H1 (cell line): ENCODE measurements around the gene DYRK1A. TPM values are rescaled to one million over a fixed set of nuclear protein-coding genes. Genes with fewer than 3 reads are reported as not detected.

Source experiments
- CTCF ChIA-PET: fragments of 300-600 bp; sonication (Branson Sonifier 250); formaldehyde crosslinking; loops from one replicate; lab custom pipeline; 2021; ENCODE audit not compliant: partially characterized antibody; lab: Charles Lee
- POLR2A ChIA-PET: fragments of 300-600 bp; sonication (Branson Sonifier 250); formaldehyde crosslinking; loops from one replicate; lab custom pipeline; 2021; ENCODE audit warnings: inconsistent platforms; ENCODE audit not compliant: partially characterized antibody; lab: Charles Lee
- DNase-seq, 2 experiments: peaks; one replicate each; pipeline versions ENCODE4 v3.0.0 to v3.0.0-alpha.2; 2010 to 2022; ENCODE audit warnings: low spot score in 2 of 2, low read depth in 1 of 2, mixed read lengths in 1 of 2
- FAIRE-seq: peaks from 2 replicates; lab custom pipeline; 2011; peaks lifted over from hg19 to GRCh38; lab: Jason Lieb, UNC
- H2AFZ ChIP-seq: 2 replicates; pipeline ENCODE4 v1.8.1; 2012; ENCODE audit warnings: low read length, inconsistent platforms
- H2AK5ac ChIP-seq: 2 replicates; pipeline ENCODE4 v1.6.1; 2013; ENCODE audit warnings: low read depth, low read length
- H2BK120ac ChIP-seq: replicated peaks from 2 replicates; pipeline ENCODE3; 2013; ENCODE audit warnings: low read depth, low read length, inconsistent platforms
- H2BK12ac ChIP-seq: 2 replicates; pipeline ENCODE4 v1.6.1; 2013; ENCODE audit warnings: low read depth, low read length
- H2BK15ac ChIP-seq: 2 replicates; pipeline ENCODE4 v1.6.1; 2013; ENCODE audit warnings: low read length
- H2BK20ac ChIP-seq: 2 replicates; pipeline ENCODE4 v1.6.1; 2013; ENCODE audit warnings: low read length
- H2BK5ac ChIP-seq: 2 replicates; pipeline ENCODE4 v1.6.1; 2013; ENCODE audit warnings: low read depth, low read length
- H3K14ac ChIP-seq: 2 replicates; pipeline ENCODE4 v1.6.1; 2013; ENCODE audit warnings: inconsistent platforms; ENCODE audit not compliant: insufficient read length
- H3K18ac ChIP-seq: 2 replicates; pipeline ENCODE4 v1.6.1; 2013; ENCODE audit warnings: low read length; ENCODE audit errors: extremely low read depth
- H3K23ac ChIP-seq: 2 replicates; pipeline ENCODE4 v1.6.1; 2013; ENCODE audit warnings: inconsistent platforms; ENCODE audit not compliant: insufficient read length
- H3K23me2 ChIP-seq: 2 replicates; pipeline ENCODE4 v1.6.1; 2013; ENCODE audit warnings: low read depth, low read length
- H3K27ac ChIP-seq: 2 replicates; pipeline ENCODE4 v1.6.1; 2011; ENCODE audit warnings: low read depth, low read length, inconsistent platforms
- H3K27me3 ChIP-seq, 4 experiments: replicated peaks in 1 of 4; 1 replicate in 1 of 4; 2 replicates in 3 of 4; pipeline versions ENCODE4 v1.6.1 to v1.8.1; 2011 to 2013; ENCODE audit warnings: low read length in 3 of 4, mild to moderate bottlenecking in 3 of 4, inconsistent platforms in 2 of 4, mixed read lengths in 2 of 4, moderate library complexity in 1 of 4; ENCODE audit not compliant: control insufficient read depth in 3 of 4, insufficient read depth in 3 of 4; ENCODE audit errors: extremely low read depth in 1 of 4
- H3K36me3 ChIP-seq, 4 experiments: 2 replicates each; pipeline versions ENCODE4 v1.6.1 to v1.8.1; 2011 to 2013; ENCODE audit warnings: mild to moderate bottlenecking in 4 of 4, low read length in 3 of 4, moderate library complexity in 2 of 4, control low read depth in 1 of 4, inconsistent platforms in 1 of 4; ENCODE audit not compliant: insufficient read depth in 4 of 4, control insufficient read depth in 2 of 4
- H3K4ac ChIP-seq: replicated peaks from 2 replicates; pipeline ENCODE3; 2013; ENCODE audit warnings: low read length, low read depth, mixed read lengths, inconsistent platforms; ENCODE audit not compliant: insufficient read length
- H3K4me1 ChIP-seq, 4 experiments: replicated peaks in 1 of 4; 1 replicate in 1 of 4; 2 replicates in 3 of 4; pipeline versions ENCODE4 v1.6.1 to v1.8.1; 2011 to 2013; ENCODE audit warnings: low read length in 3 of 4, inconsistent platforms in 2 of 4, mixed read lengths in 1 of 4; ENCODE audit not compliant: insufficient read depth in 4 of 4, control insufficient read depth in 3 of 4
- H3K4me2 ChIP-seq, 2 experiments: 2 replicates each; pipeline versions ENCODE4 v1.6.1 to v1.8.1; 2011 to 2013; ENCODE audit warnings: low read depth in 2 of 2, low read length in 2 of 2, control low read depth in 1 of 2, inconsistent platforms in 1 of 2, mild to moderate bottlenecking in 1 of 2; ENCODE audit not compliant: insufficient read depth in 1 of 2
- H3K4me3 ChIP-seq, 4 experiments: fragments of 200-600, 300-600 bp in 1 of 4; sonication (generic), shearing (Covaris generic), sonication (Bioruptor Twin) in 1 of 4; 2 replicates each; pipeline versions ENCODE4 v1.5.1 to v1.8.1; 2011 to 2016; ENCODE audit warnings: low read length in 4 of 4, low read depth in 3 of 4, control low read depth in 2 of 4, inconsistent platforms in 2 of 4, mild to moderate bottlenecking in 2 of 4, mixed read lengths in 1 of 4, moderate library complexity in 1 of 4; ENCODE audit not compliant: insufficient read depth in 2 of 4; ENCODE audit errors: extremely low read depth in 1 of 4
- H3K56ac ChIP-seq: replicated peaks from 2 replicates; pipeline ENCODE3; 2013; ENCODE audit warnings: low read depth, mild to moderate bottlenecking, mixed read lengths, low read length, inconsistent platforms; ENCODE audit not compliant: insufficient read length
- H3K79me1 ChIP-seq: 2 replicates; pipeline ENCODE4 v1.6.1; 2013; ENCODE audit warnings: low read depth, low read length, control low read depth
- H3K79me2 ChIP-seq, 2 experiments: 2 replicates each; pipeline versions ENCODE4 v1.6.1 to v1.8.1; 2012 to 2013; ENCODE audit warnings: low read length in 2 of 2, mild to moderate bottlenecking in 2 of 2, inconsistent platforms in 1 of 2; ENCODE audit not compliant: insufficient read depth in 2 of 2, control insufficient read depth in 1 of 2
- H3K9ac ChIP-seq, 4 experiments: replicated peaks in 1 of 4; 1 replicate in 1 of 4; 2 replicates in 3 of 4; pipeline versions ENCODE4 v1.6.1 to v1.8.1; 2011 to 2013; ENCODE audit warnings: low read depth in 3 of 4, low read length in 3 of 4, control low read depth in 2 of 4, mild to moderate bottlenecking in 2 of 4, moderate library complexity in 2 of 4, inconsistent platforms in 1 of 4; ENCODE audit errors: extremely low read depth in 1 of 4
- H3K9me3 ChIP-seq, 2 experiments: 2 replicates each; pipeline versions ENCODE4 v1.6.1 to v1.8.1; 2012 to 2013; ENCODE audit warnings: mild to moderate bottlenecking in 2 of 2, moderate library complexity in 2 of 2, control low read depth in 1 of 2, inconsistent platforms in 1 of 2, low read depth in 1 of 2, low read length in 1 of 2, mixed read lengths in 1 of 2; ENCODE audit not compliant: insufficient read depth in 2 of 2
- H4K20me1 ChIP-seq, 2 experiments: replicated peaks in 1 of 2; 2 replicates each; pipeline versions ENCODE3 to v1.8.1; 2011 to 2013; ENCODE audit warnings: inconsistent platforms in 2 of 2, low read length in 2 of 2, mild to moderate bottlenecking in 1 of 2; ENCODE audit not compliant: insufficient read depth in 2 of 2, control insufficient read depth in 1 of 2
- H4K5ac ChIP-seq: 2 replicates; pipeline ENCODE4 v1.6.1; 2013; ENCODE audit warnings: low read length, low read depth, mixed read lengths, inconsistent platforms; ENCODE audit not compliant: insufficient read length
- H4K8ac ChIP-seq: 2 replicates; pipeline ENCODE4 v1.8.0; 2013; ENCODE audit warnings: mild to moderate bottlenecking, moderate library complexity, low read length, inconsistent platforms; ENCODE audit not compliant: insufficient read depth; ENCODE audit errors: extremely low read depth
- H4K91ac ChIP-seq: replicated peaks from 2 replicates; pipeline ENCODE3; 2013; ENCODE audit warnings: low read length, mixed read lengths, inconsistent platforms; ENCODE audit not compliant: insufficient read length
- SIRT6 ChIP-seq: IDR thresholded peaks from one replicate; pipeline ENCODE4 v1.7.1; 2012; ENCODE audit warnings: low read length, inconsistent platforms
- WGBS, 2 experiments: shearing (Covaris generic) in 1 of 2; methylation state at CpG; one replicate each; pipeline versions ENCODE4 v1.1.6 to v1.1.7; 2013 to 2015; ENCODE audit warnings: low lambda C conversion rate in 2 of 2, mixed read lengths in 2 of 2, inconsistent platforms in 1 of 2, low coverage in 1 of 2, missing lambda C conversion rate in 1 of 2; ENCODE audit not compliant: insufficient replicate concordance in 2 of 2, insufficient coverage in 1 of 2, insufficient read length in 1 of 2; ENCODE audit errors: extremely low coverage in 1 of 2, missing lambda C conversion rate in 1 of 2; 5-methylcytosine and 5-hydroxymethylcytosine counted together
- polyA plus RNA-seq, 7 experiments: library from polyadenylated mRNA; depleted of rRNA in 3 of 7; stranded (reverse) in 5 of 7; unstranded in 2 of 7; fragments of >200 nt in 5 of 7; fragments of 200-250 nt in 2 of 7; gene quantifications; 1 replicate in 5 of 7; 2 replicates in 1 of 7; 4 replicates in 1 of 7; pipeline versions ENCODE4 v1.2.1 to v1.2.3, GENCODE V29; 2011 to 2013; ENCODE audit warnings: missing spikeins in 2 of 7, mixed read lengths in 2 of 7
- total RNA-seq: library from RNA; stranded (reverse); fragmentation: NEBNext Ultra II Directional; extraction: Animal tissue kit (Norgen Biotek cat#: 25700); gene quantifications from 2 replicates; pipeline ENCODE4 v1.2.1, GENCODE V29; 2021

The DYRK1A gene
- total and polyA plus RNA-seq, 2 of the 8 experiments (the other 6 are each of a cell fraction or from before 2014, with no cell fraction given) = 61.1 to 62.2 TPM

GRCh38 chr21:37502947-37503346 is 136.4 kb downstream of the DYRK1A start:
- Histone ChIP-seq H3K14ac (no peak overlapping the region), H2BK120ac (no peak overlapping the region), H3K4me2 (no peak overlapping the region), H3K4me3 (no peak overlapping the region), H3K18ac (no peak overlapping the region), H2BK20ac (no peak overlapping the region), H4K91ac (no peak overlapping the region), H3K9ac (no peak overlapping the region), H3K79me2 (peaks cover 0 to 56% of the 10 kb centered on the region in 2 experiments; a peak in 2 of 4 replicates), H2AK5ac (no peak overlapping the region), H3K36me3 (peaks cover 19 to 40% (median 31%) of the 10 kb centered on the region in 4 experiments), H4K20me1 (peaks cover 1 to 2% of the 10 kb centered on the region in 2 experiments), H3K4me1 (peaks cover 0 to 9% (median 4%) of the 10 kb centered on the region in 4 experiments; a peak in 3 of 7 replicates), H2BK12ac (no peak overlapping the region), H3K4ac (no peak overlapping the region), H2BK15ac (no peak overlapping the region), H3K27ac (no peak overlapping the region), H3K9me3 (no peaks in the 10 kb centered on the region; a peak in 1 of 4 replicates), H3K56ac (no peak overlapping the region), H2AFZ (no peak overlapping the region), H3K23me2 (no peaks in the 10 kb centered on the region), H3K23ac (no peak overlapping the region), H4K8ac (no peak overlapping the region), H3K27me3 (no peaks in the 10 kb centered on the region), H3K79me1 (no peaks in the 10 kb centered on the region; the same call in none of the 2 replicates), H2BK5ac (no peak overlapping the region), H4K5ac (no peak overlapping the region)
- TF ChIP-seq SIRT6 = no peak
- FAIRE-seq (no peak), DNase-seq (no peak)
- ChIA-PET POLR2A (no interaction called here), CTCF (interaction anchor here (0.7 to 1.3 kb wide), 3 partner anchors 9 to 735 kb away, joined by 3 read pairs; no protein-coding TSS in a partner anchor)
- 88% methylated on average over 3 of the region's 3 CpGs; no CpG with 5 or more reads in 1 of the 2 experiments for WGBS, 2 experiments
